Measurements from ENCODE around the gene MYCBPAP.
A peak's percentile ranks its signal among the peaks of the same experiment; 100 is the strongest.

Gene MYCBPAP

GRCh38 chr17:50520483-50520882 lies 12.2 kb downstream of the MYCBPAP start:
- no peak for DNase-seq

- no peak for DNase-seq
Observed at GRCh38 chr17:50521514-50521913, 13.3 kb downstream of the MYCBPAP start.

- no peak for DNase-seq
Observed at GRCh38 chr17:50522766-50523165, 14.5 kb downstream of the MYCBPAP start.

- no peak for DNase-seq
Observed at GRCh38 chr17:50523208-50523607, 15.0 kb downstream of the MYCBPAP start.

GRCh38 chr17:50524838-50525237 lies 16.6 kb downstream of the MYCBPAP start:
- DNase-seq: no peak

- DNase-seq: peak; percentile 41
Observed at GRCh38 chr17:50527155-50527762, 19.0 kb downstream of the MYCBPAP start.

- no peak for DNase-seq
Observed at GRCh38 chr17:50527949-50528474, 19.8 kb downstream of the MYCBPAP start.

GRCh38 chr17:50529849-50530248 lies 21.6 kb downstream of the MYCBPAP start:
- DNase-seq: no peak

GRCh38 chr17:50531428-50532025 lies 23.3 kb downstream of the MYCBPAP start:
- no peak for DNase-seq

- no peak for DNase-seq
Observed at GRCh38 chr17:50532452-50533024, 24.3 kb downstream of the MYCBPAP start, which contains the start of gene EPN3. EPN3 (plus strand) TSS chr17:50532735; CDS start chr17:50536557, 3,822 bp downstream.

GRCh38 chr17:50533185-50533584 lies 24.9 kb downstream of the MYCBPAP start:
- DNase-seq: no peak

GRCh38 chr17:50533720-50534148 lies 25.5 kb downstream of the MYCBPAP start:
- DNase-seq: peak; percentile 80

GRCh38 chr17:50534222-50534978 lies 26.2 kb downstream of the MYCBPAP start:
- DNase-seq: peak; percentile 70

- DNase-seq: no peak
Observed at GRCh38 chr17:50534979-50535326, 26.7 kb downstream of the MYCBPAP start.

GRCh38 chr17:50535407-50535806 lies 27.2 kb downstream of the MYCBPAP start:
- no peak for DNase-seq

GRCh38 chr17:50536683-50537646 lies 28.7 kb downstream of the MYCBPAP start:
- no peak for DNase-seq

GRCh38 chr17:50537721-50538548 lies 29.7 kb downstream of the MYCBPAP start:
- DNase-seq: no peak

- DNase-seq: no peak
Observed at GRCh38 chr17:50538549-50539410, 30.5 kb downstream of the MYCBPAP start.

- DNase-seq: no peak
Observed at GRCh38 chr17:50539762-50540559, 31.7 kb downstream of the MYCBPAP start.
